Chondrocyte (in vitro differentiated cells): ENCODE measurements around the gene TMCC1. TPM values are rescaled to one million over a fixed set of nuclear protein-coding genes. Genes with fewer than 3 reads are reported as not detected.
A peak's percentile ranks its signal among the peaks of the same experiment; 100 is the strongest.

Experiments
- DNase-seq: peaks from one replicate; pipeline ENCODE4 v3.0.0; 2021; ENCODE audit warnings: mixed read lengths, low spot score
- H3K27ac Mint-ChIP-seq: one replicate; pipeline ENCODE4 v1.8.0; 2021; ENCODE audit warnings: mild to moderate bottlenecking, moderate library complexity, mixed read lengths; ENCODE audit not compliant: unreplicated experiment
- H3K27me3 Mint-ChIP-seq: 2 replicates; pipeline ENCODE4 v1.8.0; 2021; ENCODE audit warnings: low read depth, mixed read lengths
- H3K36me3 Mint-ChIP-seq: 2 replicates; pipeline ENCODE4 v1.8.0; 2021; ENCODE audit warnings: low read depth, mixed read lengths
- H3K4me1 Mint-ChIP-seq: 2 replicates; pipeline ENCODE4 v1.8.0; 2021; ENCODE audit warnings: low read depth, mild to moderate bottlenecking, mixed read lengths
- H3K4me3 Mint-ChIP-seq: one replicate; pipeline ENCODE4 v1.8.0; 2021; ENCODE audit warnings: mild to moderate bottlenecking, moderate library complexity, mixed read lengths; ENCODE audit not compliant: unreplicated experiment
- H3K9me3 Mint-ChIP-seq: 2 replicates; pipeline ENCODE4 v1.8.0; 2021; ENCODE audit warnings: low read depth, mixed read lengths
- CTCF ChIP-seq: fragments of 200-600 bp; sonication (generic); IDR thresholded peaks from 2 replicates; pipeline ENCODE4 v1.5.0; 2021; ENCODE audit warnings: antibody characterized with exemption, mild to moderate bottlenecking, moderate library complexity
- total RNA-seq: library from RNA; stranded (reverse); gene quantifications from 3 replicates; pipeline ENCODE4 v1.2.1, GENCODE V29; 2021

The TMCC1 gene
- total RNA-seq, 1 donor from 2014 or later: 34.3 TPM

GRCh38 chr3:129722527-129722926, 171.0 kb downstream of the TMCC1 start:
- Mint-ChIP-seq H3K27me3 (no peaks in the 10 kb centered on the region), H3K27ac (peak overlapping the region; percentile 92), H3K9me3 (no peaks in the 10 kb centered on the region), H3K4me1 (peaks cover 25% of the 10 kb centered on the region), H3K36me3 (no peaks in the 10 kb centered on the region), H3K4me3 (no peak overlapping the region)
- TF ChIP-seq CTCF: no peak
- DNase-seq: no peak

DNA sequence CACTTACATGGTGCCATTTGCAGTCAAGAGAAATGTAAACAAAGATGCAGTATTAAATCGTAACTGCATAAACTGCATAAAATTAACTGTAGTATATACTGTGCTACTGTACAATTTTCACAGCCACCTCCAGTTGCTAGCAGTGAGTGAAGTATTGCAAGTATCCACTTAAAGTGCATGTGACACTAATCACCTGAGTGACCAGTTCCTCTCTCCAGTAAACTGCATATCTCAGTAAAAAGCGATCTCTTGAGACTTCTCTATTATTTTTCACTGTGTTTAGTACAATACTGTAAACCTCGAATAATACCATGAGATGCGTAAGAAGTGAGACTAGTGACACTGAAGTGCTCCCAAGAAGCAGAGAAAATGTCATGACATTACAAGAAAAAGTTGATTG, 175.3 kb downstream of the TMCC1 start:
- H3K36me3 Mint-ChIP-seq: no peaks in the 10 kb centered on the region
- TF ChIP-seq CTCF: no peak
- H3K27ac Mint-ChIP-seq: no peak overlapping the region
- no peak for DNase-seq
- peaks cover 13% of the 10 kb centered on the region for H3K4me1 Mint-ChIP-seq
- no peaks in the 10 kb centered on the region for H3K9me3 Mint-ChIP-seq
- no peaks in the 10 kb centered on the region for H3K27me3 Mint-ChIP-seq
- no peak overlapping the region for H3K4me3 Mint-ChIP-seq

DNA sequence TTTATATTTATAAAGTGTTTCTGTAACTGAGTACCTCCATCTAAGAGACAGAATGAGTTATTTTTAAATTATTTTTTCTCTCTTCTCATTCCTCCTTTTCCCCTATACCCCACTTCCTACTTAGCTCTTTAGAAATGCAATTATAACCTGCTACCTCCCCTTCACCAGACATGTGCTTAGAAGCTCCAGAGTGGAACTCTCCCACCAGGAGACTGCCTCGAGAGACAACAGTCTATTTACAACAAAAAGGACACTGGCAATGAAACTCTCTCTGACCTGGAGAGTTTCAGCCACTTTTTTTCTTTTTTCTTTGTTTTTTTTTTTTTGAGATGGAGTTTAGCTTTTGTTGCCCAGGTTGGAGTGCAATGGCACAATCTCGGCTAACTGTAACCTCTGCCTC, 177.7 kb downstream of the TMCC1 start:
- Mint-ChIP-seq H3K9me3 (no peaks in the 10 kb centered on the region), H3K36me3 (no peaks in the 10 kb centered on the region), H3K27ac (no peak overlapping the region), H3K4me3 (no peak overlapping the region), H3K4me1 (peaks cover 5% of the 10 kb centered on the region), H3K27me3 (no peaks in the 10 kb centered on the region)
- no peak for TF ChIP-seq CTCF
- no peak for DNase-seq

DNA sequence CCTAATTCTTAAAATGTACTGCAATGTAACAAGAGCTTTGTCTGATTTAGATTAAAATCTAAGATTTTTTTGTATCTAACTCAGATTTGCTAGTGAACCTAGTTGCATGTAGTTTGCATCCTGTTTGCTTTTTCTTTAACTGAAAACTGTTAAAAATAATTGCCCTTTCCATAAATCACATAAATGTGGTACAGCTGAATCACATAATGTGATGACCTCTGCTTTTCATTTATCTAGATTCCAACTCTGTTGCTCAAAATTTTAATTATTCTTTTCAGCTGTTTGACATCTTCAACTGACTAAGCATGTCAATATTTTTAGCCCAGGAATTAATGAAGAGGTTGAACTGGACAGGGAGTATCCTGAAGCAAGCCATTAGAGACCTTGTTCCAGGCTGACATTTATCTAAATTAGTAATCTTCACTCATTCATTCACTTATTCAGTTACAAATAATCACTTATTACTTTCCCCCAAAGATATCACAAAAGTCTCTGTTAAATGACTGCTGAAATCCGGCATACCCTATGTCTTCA, 185.1 kb downstream of the TMCC1 start:
- no peak for DNase-seq
- no peaks in the 10 kb centered on the region for H3K27me3 Mint-ChIP-seq
- H3K4me1 Mint-ChIP-seq: peaks cover 7% of the 10 kb centered on the region
- peaks cover 3% of the 10 kb centered on the region for H3K36me3 Mint-ChIP-seq
- no peak overlapping the region for H3K27ac Mint-ChIP-seq
- no peak overlapping the region for H3K4me3 Mint-ChIP-seq
- no peaks in the 10 kb centered on the region for H3K9me3 Mint-ChIP-seq
- TF ChIP-seq CTCF: no peak

- Mint-ChIP-seq H3K36me3 (peaks cover 1% of the 10 kb centered on the region), H3K27me3 (no peaks in the 10 kb centered on the region), H3K9me3 (no peaks in the 10 kb centered on the region), H3K4me3 (no peak overlapping the region), H3K4me1 (peaks cover 13% of the 10 kb centered on the region), H3K27ac (no peak overlapping the region)
- no peak for DNase-seq
- TF ChIP-seq CTCF: no peak
Measured at GRCh38 chr3:129705274-129705673, 188.2 kb downstream of the TMCC1 start.
